Psoas muscle (tissue), 8 donors: ENCODE data around the gene DTWD1. TPM values are rescaled to one million over a fixed set of nuclear protein-coding genes. Genes with fewer than 3 reads are reported as not detected.
"Not testable (repeated sequence)": the region's sequence is repeated elsewhere in the genome, so short reads cannot be mapped to it uniquely, and the experiment has no call there.

Experiments
- ATAC-seq, 4 donors: fragments of 200-7000 bp; cut with Tn5 transposase; one replicate each; pipeline ENCODE4 v1.9.1; 2020; ENCODE audit warnings: moderate library complexity in 3 of 4, mild to moderate bottlenecking in 2 of 4
- DNase-seq, 2 donors: peaks; one replicate each; pipeline ENCODE4 v3.0.0-alpha.2; 2020
- H3K27ac ChIP-seq: fragments of 200-600 bp; one replicate; pipeline ENCODE4 v1.8.0; 2022
- H3K27me3 ChIP-seq, 3 donors: fragments of 200-600 bp in 1 of 3; one replicate each; pipeline versions ENCODE4 v1.6.1 to v1.8.0; 2013 to 2022; ENCODE audit warnings: low read length in 2 of 3, mild to moderate bottlenecking in 2 of 3, moderate library complexity in 1 of 3; ENCODE audit not compliant: insufficient read depth in 3 of 3
- H3K36me3 ChIP-seq, 2 donors: fragments of 200-600 bp in 1 of 2; one replicate each; pipeline versions ENCODE4 v1.6.1 to v1.8.0; 2013 to 2022; ENCODE audit warnings: low read depth in 1 of 2, mild to moderate bottlenecking in 1 of 2, moderate library complexity in 1 of 2; ENCODE audit not compliant: insufficient read depth in 1 of 2
- H3K4me1 ChIP-seq: fragments of 200-600 bp; one replicate; pipeline ENCODE4 v1.8.0; 2022
- H3K4me3 ChIP-seq: fragments of 200-600 bp; one replicate; pipeline ENCODE4 v1.8.0; 2022; ENCODE audit warnings: mild to moderate bottlenecking
- H3K9me3 ChIP-seq: fragments of 200-600 bp; one replicate; pipeline ENCODE4 v1.8.0; 2022
- CTCF ChIP-seq: fragments of 200-600 bp; IDR thresholded peaks from one replicate; pipeline ENCODE4 v1.8.0; 2022; ENCODE audit warnings: antibody characterized with exemption
- WGBS, 3 donors: extraction: QIAGEN DNeasy Blood & Tissue Kit; methylation state at CpG; one replicate each; pipeline versions ENCODE4 v1.1.6 to v1.1.7; 2013; 5-methylcytosine and 5-hydroxymethylcytosine counted together
- intact Hi-C, 2 donors: fragments of 100-400 bp; cut with DNase I; formaldehyde crosslinking; loops; one replicate each; pipeline versions ENCODE4 v1.11.0 to v1.14.2; 2022
- polyA plus RNA-seq, 3 donors: library from polyadenylated mRNA; stranded (reverse); fragments of 200-250 nt; gene quantifications; one replicate each; pipeline ENCODE4 v1.2.3, GENCODE V29; 2013
- total RNA-seq, 4 donors: library from RNA; stranded (reverse); fragmentation: NEBNext Ultra II Directional in 2 of 4; extraction: Animal tissue kit (Norgen Biotek cat#: 25700) in 2 of 4; gene quantifications; one replicate each; pipeline versions ENCODE4 v1.2.1 to v1.2.4, GENCODE V29; 2021 to 2023
- donor health status: healthy with polysubstance abuse.
- donor health status: DM: no; HTN: no; CAD: no; lungs with moderate emphysema.
- donor health status: Bipolar disorder and iron deficiency.
- donor health status: healthy.
- donor health status: DM: yes; HTN: yes; CAD: no.
- donor health status: DM: no; HTN: no; CAD: no.
- donor health status: DM: no; HTN: no; CAD: no.
- donor health status: DM: yes; HTN: yes; CAD: no.

Gene DTWD1
- total and polyA plus RNA-seq, 7 donors, result 11.9 to 25.5 (median 13.4) TPM

DNA sequence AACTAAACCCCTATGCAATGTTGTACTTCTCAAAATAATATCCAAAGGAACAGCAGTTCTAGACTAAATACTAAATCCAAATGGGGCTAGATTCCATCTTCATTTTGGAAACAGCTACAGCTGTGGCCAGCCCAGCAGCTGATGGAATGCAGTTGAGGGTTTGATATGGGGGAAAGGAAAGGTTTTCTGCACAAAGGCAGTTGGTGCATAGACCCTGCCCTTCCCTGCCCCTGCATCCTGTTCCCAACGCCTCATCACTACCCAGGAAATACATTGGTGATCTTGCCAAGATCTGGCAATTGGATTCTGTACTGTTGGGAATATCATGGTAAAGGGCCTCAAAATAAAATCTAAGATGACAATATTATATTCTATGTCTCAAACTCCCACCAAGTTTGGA is 43.9 kb downstream of the DTWD1 start:
- WGBS, 3 donors, result 53 to 67% (median 58%) methylated on average over 1 of the region's 1 CpG
- Histone ChIP-seq H3K4me3 (no peak overlapping the region), H3K9me3 (no peaks in the 10 kb centered on the region), H3K36me3 (no peaks in the 10 kb centered on the region), H3K4me1 (no peaks in the 10 kb centered on the region), H3K27ac (no peak overlapping the region), H3K27me3 (no peaks in the 10 kb centered on the region)
- DNase-seq, result no peak
- intact Hi-C loops, result no loop called here
- TF ChIP-seq CTCF, result no peak
- no peak for ATAC-seq

DNA sequence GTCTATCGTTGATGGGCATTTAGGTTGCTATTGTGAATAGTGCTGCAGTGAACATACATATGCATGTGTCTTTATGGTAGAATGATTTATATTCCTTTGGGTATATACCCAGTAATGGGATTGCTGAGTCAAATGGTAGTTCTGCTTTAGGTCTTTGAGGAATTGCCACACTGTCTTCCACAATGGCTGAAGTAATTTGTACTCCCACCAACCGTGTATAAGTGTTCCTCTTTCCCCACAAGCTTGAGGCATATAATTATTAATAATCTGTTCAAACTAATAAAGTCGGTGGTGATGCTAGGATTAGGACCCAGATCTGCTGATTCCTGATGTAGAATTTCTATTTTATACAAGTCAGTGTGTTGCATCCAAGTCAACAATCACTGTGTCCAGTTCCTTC is 45.6 kb downstream of the DTWD1 start:
- H3K27me3 ChIP-seq, ATAC-seq, H3K4me1 ChIP-seq, DNase-seq, H3K9me3 ChIP-seq, H3K4me3 ChIP-seq, H3K36me3 ChIP-seq, intact Hi-C loops, H3K27ac ChIP-seq: not testable (repeated sequence)
- 85 to 92% (median 88%) methylated on average over 3 of the region's 3 CpGs for WGBS, 3 donors

- Histone ChIP-seq H3K4me1 (no peaks in the 10 kb centered on the region), H3K4me3 (no peak overlapping the region), H3K36me3 (no peaks in the 10 kb centered on the region), H3K27ac (no peak overlapping the region), H3K27me3 (no peaks in the 10 kb centered on the region), H3K9me3 (no peaks in the 10 kb centered on the region)
- TF ChIP-seq CTCF, result no peak
- intact Hi-C loops, result no loop called here
- no peak for ATAC-seq
- DNase-seq, result no peak
- whole genome bisulfite sequencing, 3 donors, result 73 to 89% (median 74%) methylated on average over 1 of the region's 1 CpG
Measured at GRCh38 chr15:49669288-49669687, 48.4 kb downstream of the DTWD1 start.

- ATAC-seq (no peak), DNase-seq (no peak)
- H3K27ac ChIP-seq, result no peak overlapping the region
- WGBS, 3 donors, result 96 to 97% (median 97%) methylated on average over 1 of the region's 1 CpG
- no peaks in the 10 kb centered on the region for H3K4me1 ChIP-seq
- no peak overlapping the region for H3K4me3 ChIP-seq
- intact Hi-C loops, result no loop called here
- H3K27me3 ChIP-seq, result no peaks in the 10 kb centered on the region
- no peak for TF ChIP-seq CTCF
- no peaks in the 10 kb centered on the region for H3K9me3 ChIP-seq
- no peaks in the 10 kb centered on the region for H3K36me3 ChIP-seq
Measured at GRCh38 chr15:49673861-49674260, 53.0 kb downstream of the DTWD1 start.

DNA sequence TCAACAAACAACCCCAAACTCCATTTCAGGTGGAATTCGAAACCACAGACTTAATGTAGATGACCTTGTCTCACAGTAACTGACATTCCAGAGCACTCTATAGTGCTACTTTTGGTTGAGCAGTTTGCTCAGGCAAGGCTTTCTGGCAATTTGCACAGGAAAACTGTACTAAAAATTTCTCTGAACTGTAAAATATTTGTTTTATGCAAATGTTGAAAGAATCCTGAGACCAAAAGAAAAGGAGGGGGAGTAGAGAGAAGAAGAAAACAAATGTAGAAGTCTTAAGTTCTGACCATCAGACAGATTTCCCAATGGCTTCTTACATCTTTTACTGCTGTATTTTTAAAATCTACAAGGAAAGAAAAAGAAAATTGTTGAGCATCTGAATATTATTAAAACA is 53.5 kb downstream of the DTWD1 start:
- TF ChIP-seq CTCF, result no peak
- 68 to 91% (median 69%) methylated on average over 1 of the region's 1 CpG for WGBS, 3 donors
- Histone ChIP-seq H3K9me3 (no peaks in the 10 kb centered on the region), H3K36me3 (no peaks in the 10 kb centered on the region), H3K4me3 (no peak overlapping the region), H3K4me1 (no peaks in the 10 kb centered on the region), H3K27me3 (no peaks in the 10 kb centered on the region), H3K27ac (no peak overlapping the region)
- intact Hi-C loops, result no loop called here
- ATAC-seq (no peak), DNase-seq (no peak)
